ENCODE measurements around the gene OSBPL2. TPM values are rescaled to one million over a fixed set of nuclear protein-coding genes. Genes with fewer than 3 reads are reported as not detected.
A peak's percentile ranks its signal among the peaks of the same experiment; 100 is the strongest.

OSBPL2 gene
- total RNA-seq, 1 experiment from 2014 or later: 49.5 TPM

DNA sequence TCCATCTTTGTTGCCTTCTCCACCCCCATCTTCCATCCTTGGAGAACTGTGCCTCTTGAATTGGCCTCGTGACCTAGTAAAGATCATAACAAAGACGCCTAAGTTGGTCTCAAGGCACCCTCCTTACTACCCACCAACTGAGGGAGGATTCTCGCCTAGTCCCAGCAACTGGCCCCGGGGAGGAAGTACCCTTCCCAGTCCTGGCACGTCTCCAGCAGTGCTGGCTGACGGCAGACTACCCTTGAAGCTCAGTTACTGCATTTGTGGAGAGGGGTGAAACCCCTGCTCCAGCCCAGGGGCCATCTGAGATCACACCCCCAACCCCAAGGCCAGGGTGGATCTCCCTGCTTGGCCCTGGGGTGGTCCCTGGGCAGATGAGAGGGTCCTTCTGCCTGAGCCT lies 2.1 kb upstream of the OSBPL2 start (continued):
- TF ChIP-seq NFYB (CRISPR knock-in tag; conservative IDR thresholded peaks at IDR 0.05; ENCODE audit: low read depth): no peak

DNA sequence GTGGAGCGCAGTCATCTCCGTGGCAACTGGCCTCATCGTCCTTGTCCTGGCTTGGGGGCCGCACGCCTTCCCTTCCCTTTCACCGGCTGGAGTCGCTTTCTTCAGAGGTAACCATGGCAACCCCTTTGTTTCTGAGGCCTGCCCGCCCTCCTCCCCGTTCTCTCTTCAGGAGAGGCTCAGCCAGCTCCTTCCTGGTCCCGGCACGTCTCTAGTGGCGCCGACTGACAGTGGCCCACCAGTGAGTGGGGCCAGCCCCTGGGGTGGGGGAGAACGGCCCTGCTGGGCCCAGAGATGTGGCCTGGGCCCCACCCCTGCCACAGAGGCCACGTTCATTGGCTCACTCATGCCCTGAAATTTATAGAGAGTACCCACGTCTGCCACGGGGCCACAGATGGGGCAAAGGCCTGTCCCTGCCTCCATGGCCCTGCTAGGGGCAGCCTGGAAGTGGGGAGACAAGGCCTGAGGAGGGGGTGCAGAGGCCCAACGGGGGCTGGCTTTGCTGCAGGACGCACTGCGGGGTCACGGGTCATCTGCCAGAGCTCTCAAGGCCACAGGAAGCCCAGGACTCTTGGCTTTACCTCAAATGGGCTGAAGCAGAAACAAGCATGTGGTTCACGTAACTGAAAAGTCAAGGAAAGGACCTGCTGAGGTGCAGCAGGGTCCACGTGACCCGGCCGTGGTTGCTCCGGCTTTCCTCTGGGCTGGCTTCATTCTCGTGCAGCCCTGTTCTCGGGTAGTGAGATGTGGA lies 1.4 kb upstream of the OSBPL2 start:
- ATAC-seq (no peak), DNase-seq (ENCODE audit: low spot score) (peak; percentile 52)
- H3K27me3 Mint-ChIP-seq (ENCODE audit: low read depth): no peaks in the 10 kb centered on the region
- POLR2A ChIA-PET: interaction anchor here (0.5 kb wide), 1 partner anchor 513 kb away, joined by 4 read pairs; no protein-coding TSS in a partner anchor
- CTCF ChIA-PET: interaction anchor here (0.5 to 1.3 kb wide), 4 partner anchors 9 to 431 kb away, joined by 3 to 5 read pairs (median 3); no protein-coding TSS in a partner anchor
- no peak overlapping the region for H3K27ac Mint-ChIP-seq
- TF ChIP-seq, protein P1, sequence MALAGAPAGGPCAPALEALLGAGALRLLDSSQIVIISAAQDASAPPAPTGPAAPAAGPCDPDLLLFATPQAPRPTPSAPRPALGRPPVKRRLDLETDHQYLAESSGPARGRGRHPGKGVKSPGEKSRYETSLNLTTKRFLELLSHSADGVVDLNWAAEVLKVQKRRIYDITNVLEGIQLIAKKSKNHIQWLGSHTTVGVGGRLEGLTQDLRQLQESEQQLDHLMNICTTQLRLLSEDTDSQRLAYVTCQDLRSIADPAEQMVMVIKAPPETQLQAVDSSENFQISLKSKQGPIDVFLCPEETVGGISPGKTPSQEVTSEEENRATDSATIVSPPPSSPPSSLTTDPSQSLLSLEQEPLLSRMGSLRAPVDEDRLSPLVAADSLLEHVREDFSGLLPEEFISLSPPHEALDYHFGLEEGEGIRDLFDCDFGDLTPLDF (CRISPR knock-in tag; IDR thresholded peaks at IDR 0.05): no peak
- TF ChIP-seq, protein P2, sequence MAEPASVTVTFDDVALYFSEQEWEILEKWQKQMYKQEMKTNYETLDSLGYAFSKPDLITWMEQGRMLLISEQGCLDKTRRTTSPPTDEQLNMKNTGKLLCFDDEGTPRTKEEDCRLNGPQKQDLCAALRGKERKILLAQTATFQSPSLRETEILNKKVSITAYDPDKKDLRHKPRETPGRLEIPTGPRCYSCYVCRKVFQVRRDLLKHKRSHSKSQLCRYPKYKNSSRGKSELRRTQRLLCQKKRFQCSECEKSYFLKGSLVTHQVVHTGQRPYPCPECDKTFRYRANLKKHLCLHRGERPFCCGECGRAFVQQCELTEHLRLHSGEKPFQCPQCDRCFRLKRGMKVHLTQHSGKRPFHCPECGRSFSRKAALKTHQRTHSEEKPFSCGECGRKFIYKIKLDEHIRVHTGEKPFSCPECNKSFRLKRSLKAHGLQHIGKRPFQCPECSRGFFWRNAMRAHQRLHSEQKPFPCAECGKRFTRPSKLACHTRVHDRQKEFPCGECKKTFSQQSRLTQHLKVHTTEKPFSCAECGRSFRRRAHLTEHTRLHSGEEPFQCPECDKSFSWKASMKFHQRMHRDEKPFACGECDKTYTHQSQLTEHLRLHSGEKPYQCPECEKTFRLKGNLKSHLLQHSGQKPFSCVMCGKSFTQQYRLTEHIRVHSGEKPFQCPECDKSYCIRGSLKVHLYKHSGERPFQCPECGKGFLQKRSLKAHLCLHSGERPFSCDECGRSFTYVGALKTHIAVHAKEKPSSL (CRISPR knock-in tag; conservative IDR thresholded peaks at IDR 0.05): no peak
- TF ChIP-seq NR1H2 (CRISPR knock-in tag; IDR thresholded peaks at IDR 0.05): no peak
- TF ChIP-seq, protein P3, sequence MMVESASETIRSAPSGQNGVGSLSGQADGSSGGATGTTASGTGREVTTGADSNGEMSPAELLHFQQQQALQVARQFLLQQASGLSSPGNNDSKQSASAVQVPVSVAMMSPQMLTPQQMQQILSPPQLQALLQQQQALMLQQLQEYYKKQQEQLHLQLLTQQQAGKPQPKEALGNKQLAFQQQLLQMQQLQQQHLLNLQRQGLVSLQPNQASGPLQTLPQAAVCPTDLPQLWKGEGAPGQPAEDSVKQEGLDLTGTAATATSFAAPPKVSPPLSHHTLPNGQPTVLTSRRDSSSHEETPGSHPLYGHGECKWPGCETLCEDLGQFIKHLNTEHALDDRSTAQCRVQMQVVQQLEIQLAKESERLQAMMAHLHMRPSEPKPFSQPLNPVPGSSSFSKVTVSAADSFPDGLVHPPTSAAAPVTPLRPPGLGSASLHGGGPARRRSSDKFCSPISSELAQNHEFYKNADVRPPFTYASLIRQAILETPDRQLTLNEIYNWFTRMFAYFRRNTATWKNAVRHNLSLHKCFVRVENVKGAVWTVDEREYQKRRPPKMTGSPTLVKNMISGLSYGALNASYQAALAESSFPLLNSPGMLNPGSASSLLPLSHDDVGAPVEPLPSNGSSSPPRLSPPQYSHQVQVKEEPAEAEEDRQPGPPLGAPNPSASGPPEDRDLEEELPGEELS (CRISPR knock-in tag; IDR thresholded peaks at IDR 0.05): no peak
- TF ChIP-seq NR3C1 (CRISPR knock-in tag; conservative IDR thresholded peaks at IDR 0.05; ENCODE audit: low read depth): no peak
- no peak for TF ChIP-seq TCF7 (CRISPR knock-in tag; IDR thresholded peaks at IDR 0.05; ENCODE audit: low read depth)
- TF ChIP-seq, protein P4, sequence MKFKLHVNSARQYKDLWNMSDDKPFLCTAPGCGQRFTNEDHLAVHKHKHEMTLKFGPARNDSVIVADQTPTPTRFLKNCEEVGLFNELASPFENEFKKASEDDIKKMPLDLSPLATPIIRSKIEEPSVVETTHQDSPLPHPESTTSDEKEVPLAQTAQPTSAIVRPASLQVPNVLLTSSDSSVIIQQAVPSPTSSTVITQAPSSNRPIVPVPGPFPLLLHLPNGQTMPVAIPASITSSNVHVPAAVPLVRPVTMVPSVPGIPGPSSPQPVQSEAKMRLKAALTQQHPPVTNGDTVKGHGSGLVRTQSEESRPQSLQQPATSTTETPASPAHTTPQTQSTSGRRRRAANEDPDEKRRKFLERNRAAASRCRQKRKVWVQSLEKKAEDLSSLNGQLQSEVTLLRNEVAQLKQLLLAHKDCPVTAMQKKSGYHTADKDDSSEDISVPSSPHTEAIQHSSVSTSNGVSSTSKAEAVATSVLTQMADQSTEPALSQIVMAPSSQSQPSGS (CRISPR knock-in tag; IDR thresholded peaks at IDR 0.05; ENCODE audit: borderline replicate concordance, low read depth): no peak
- TF ChIP-seq, protein P5, sequence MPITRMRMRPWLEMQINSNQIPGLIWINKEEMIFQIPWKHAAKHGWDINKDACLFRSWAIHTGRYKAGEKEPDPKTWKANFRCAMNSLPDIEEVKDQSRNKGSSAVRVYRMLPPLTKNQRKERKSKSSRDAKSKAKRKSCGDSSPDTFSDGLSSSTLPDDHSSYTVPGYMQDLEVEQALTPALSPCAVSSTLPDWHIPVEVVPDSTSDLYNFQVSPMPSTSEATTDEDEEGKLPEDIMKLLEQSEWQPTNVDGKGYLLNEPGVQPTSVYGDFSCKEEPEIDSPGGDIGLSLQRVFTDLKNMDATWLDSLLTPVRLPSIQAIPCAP (CRISPR knock-in tag; IDR thresholded peaks at IDR 0.05): no peak
- TF ChIP-seq, protein P6, sequence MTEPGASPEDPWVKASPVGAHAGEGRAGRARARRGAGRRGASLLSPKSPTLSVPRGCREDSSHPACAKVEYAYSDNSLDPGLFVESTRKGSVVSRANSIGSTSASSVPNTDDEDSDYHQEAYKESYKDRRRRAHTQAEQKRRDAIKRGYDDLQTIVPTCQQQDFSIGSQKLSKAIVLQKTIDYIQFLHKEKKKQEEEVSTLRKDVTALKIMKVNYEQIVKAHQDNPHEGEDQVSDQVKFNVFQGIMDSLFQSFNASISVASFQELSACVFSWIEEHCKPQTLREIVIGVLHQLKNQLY (CRISPR knock-in tag; IDR thresholded peaks at IDR 0.05): no peak
- no peak for TF ChIP-seq EMX1 (CRISPR knock-in tag; IDR thresholded peaks at IDR 0.05)
- no peak for TF ChIP-seq ZNF121 (CRISPR knock-in tag; IDR thresholded peaks at IDR 0.05)
- peaks cover 5% of the 10 kb centered on the region for H3K9me3 Mint-ChIP-seq
- H3K4me1 Mint-ChIP-seq: peaks cover 15% of the 10 kb centered on the region
- no peak overlapping the region for H3K4me3 Mint-ChIP-seq
- peaks cover 6% of the 10 kb centered on the region for H3K36me3 Mint-ChIP-seq

DNA sequence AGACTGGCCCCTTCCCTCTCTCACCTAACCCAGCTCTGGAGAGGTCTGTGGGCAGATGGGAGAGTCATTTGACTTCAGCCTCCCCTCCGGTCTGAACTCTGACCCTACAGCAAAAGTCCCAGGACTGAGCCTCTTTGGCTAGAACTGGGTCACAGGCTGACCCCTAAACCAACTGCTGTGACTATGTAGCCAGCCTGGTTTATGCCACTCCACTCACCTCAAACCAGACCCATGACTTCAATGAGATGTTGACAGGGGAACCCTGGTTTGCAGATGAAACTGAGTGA lies 864 bp upstream of the OSBPL2 start:
- ChIA-PET POLR2A (no interaction called here), CTCF (no interaction called here)
- no peak for ATAC-seq
- peaks cover 15% of the 10 kb centered on the region for H3K4me1 Mint-ChIP-seq
- peaks cover 6% of the 10 kb centered on the region for H3K36me3 Mint-ChIP-seq
- H3K27ac Mint-ChIP-seq: peak overlapping the region; percentile 87
- no peak for DNase-seq (ENCODE audit: low spot score)
- H3K9me3 Mint-ChIP-seq: peaks cover 5% of the 10 kb centered on the region
- no peaks in the 10 kb centered on the region for H3K27me3 Mint-ChIP-seq (ENCODE audit: low read depth)
- peak overlapping the region; percentile 65 for H3K4me3 Mint-ChIP-seq
- TF ChIP-seq IRF2 (CRISPR knock-in tag; IDR thresholded peaks at IDR 0.05; ENCODE audit: borderline replicate concordance, low read depth) (no peak), MYBL2 (CRISPR knock-in tag; IDR thresholded peaks at IDR 0.05) (no peak), JAZF1 (CRISPR knock-in tag; IDR thresholded peaks at IDR 0.05) (no peak), SMAD3 (CRISPR knock-in tag; IDR thresholded peaks at IDR 0.05; ENCODE audit: borderline replicate concordance) (no peak), NR1H2 (CRISPR knock-in tag; IDR thresholded peaks at IDR 0.05) (no peak)
- TF ChIP-seq, protein P7, sequence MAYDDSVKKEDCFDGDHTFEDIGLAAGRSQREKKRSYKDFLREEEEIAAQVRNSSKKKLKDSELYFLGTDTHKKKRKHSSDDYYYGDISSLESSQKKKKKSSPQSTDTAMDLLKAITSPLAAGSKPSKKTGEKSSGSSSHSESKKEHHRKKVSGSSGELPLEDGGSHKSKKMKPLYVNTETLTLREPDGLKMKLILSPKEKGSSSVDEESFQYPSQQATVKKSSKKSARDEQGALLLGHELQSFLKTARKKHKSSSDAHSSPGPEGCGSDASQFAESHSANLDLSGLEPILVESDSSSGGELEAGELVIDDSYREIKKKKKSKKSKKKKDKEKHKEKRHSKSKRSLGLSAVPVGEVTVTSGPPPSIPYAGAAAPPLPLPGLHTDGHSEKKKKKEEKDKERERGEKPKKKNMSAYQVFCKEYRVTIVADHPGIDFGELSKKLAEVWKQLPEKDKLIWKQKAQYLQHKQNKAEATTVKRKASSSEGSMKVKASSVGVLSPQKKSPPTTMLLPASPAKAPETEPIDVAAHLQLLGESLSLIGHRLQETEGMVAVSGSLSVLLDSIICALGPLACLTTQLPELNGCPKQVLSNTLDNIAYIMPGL (CRISPR knock-in tag; IDR thresholded peaks at IDR 0.05): no peak
- TF ChIP-seq, protein P8, sequence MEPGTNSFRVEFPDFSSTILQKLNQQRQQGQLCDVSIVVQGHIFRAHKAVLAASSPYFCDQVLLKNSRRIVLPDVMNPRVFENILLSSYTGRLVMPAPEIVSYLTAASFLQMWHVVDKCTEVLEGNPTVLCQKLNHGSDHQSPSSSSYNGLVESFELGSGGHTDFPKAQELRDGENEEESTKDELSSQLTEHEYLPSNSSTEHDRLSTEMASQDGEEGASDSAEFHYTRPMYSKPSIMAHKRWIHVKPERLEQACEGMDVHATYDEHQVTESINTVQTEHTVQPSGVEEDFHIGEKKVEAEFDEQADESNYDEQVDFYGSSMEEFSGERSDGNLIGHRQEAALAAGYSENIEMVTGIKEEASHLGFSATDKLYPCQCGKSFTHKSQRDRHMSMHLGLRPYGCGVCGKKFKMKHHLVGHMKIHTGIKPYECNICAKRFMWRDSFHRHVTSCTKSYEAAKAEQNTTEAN (CRISPR knock-in tag; IDR thresholded peaks at IDR 0.05): no peak

Measured in WTC11 (cell line).